HepG2 (cell line): ENCODE measurements around the gene ABCB4. TPM values are rescaled to one million over a fixed set of nuclear protein-coding genes. Genes with fewer than 3 reads are reported as not detected.
A peak's percentile ranks its signal among the peaks of the same experiment; 100 is the strongest.
"Not testable (repeated sequence)": the region's sequence is repeated elsewhere in the genome, so short reads cannot be mapped to it uniquely, and the experiment has no call there.

Source experiments
- ATAC-seq: fragments of 200-7000 bp; cut with Tn5 transposase; 3 replicates; pipeline ENCODE4 v1.9.1; 2020; ENCODE audit warnings: mild to moderate bottlenecking, moderate library complexity
- BruUV-seq: library from RNA; stranded (reverse); fragments of 400-500 nt; replicated peaks from 2 replicates; lab custom pipeline; 2021; lab: Mats Ljungman, UMichigan
- CTCF ChIA-PET: fragments of 300-600 bp; formaldehyde crosslinking; extraction: SDS; loops from one replicate; lab custom pipeline; 2021; ENCODE audit warnings: low total read pairs, inconsistent platforms, low intra/inter-chr PET ratio; lab: Yijun Ruan, JAX
- POLR2A ChIA-PET: fragments of 350-600 bp; sonication (Branson Sonifier 250); formaldehyde crosslinking; loops from one replicate; lab custom pipeline; 2020; ENCODE audit warnings: antibody characterized with exemption, inconsistent platforms; lab: Yijun Ruan, JAX
- DNase-seq: peaks from one replicate; pipeline ENCODE4 v3.0.0-alpha.2; 2015; ENCODE audit warnings: low spot score
- FAIRE-seq: peaks from 3 replicates; lab custom pipeline; 2011; peaks lifted over from hg19 to GRCh38; lab: Jason Lieb, UNC
- H2AFZ ChIP-seq: one replicate; pipeline ENCODE4 v1.6.1; 2011; ENCODE audit warnings: low read length, inconsistent platforms
- H3K27ac ChIP-seq: fragments of 300-600 bp; 3 replicates; pipeline ENCODE4 v1.8.0; 2011; ENCODE audit warnings: mixed run types, mild to moderate bottlenecking, mixed read lengths, low read length, inconsistent platforms; ENCODE audit not compliant: insufficient read depth; ENCODE audit errors: extremely low read length
- H3K27me3 ChIP-seq, 2 experiments: fragments of 200-600 bp in 1 of 2; 2 replicates in 1 of 2; 3 replicates in 1 of 2; pipeline versions ENCODE4 v1.6.0 to v1.8.0; 2011; ENCODE audit warnings: low read length in 2 of 2, mild to moderate bottlenecking in 2 of 2, moderate library complexity in 2 of 2, inconsistent platforms in 1 of 2; ENCODE audit not compliant: insufficient read depth in 2 of 2, control insufficient read depth in 1 of 2
- H3K36me3 ChIP-seq, 2 experiments: fragments of 200-600 bp in 1 of 2; replicated peaks in 1 of 2; 2 replicates in 1 of 2; 3 replicates in 1 of 2; pipeline versions ENCODE4 v1.5.1 to v1.8.0; 2011; ENCODE audit warnings: low read length in 2 of 2, inconsistent platforms in 1 of 2; ENCODE audit not compliant: insufficient read depth in 2 of 2, control insufficient read depth in 1 of 2
- H3K4me1 ChIP-seq: 2 replicates; pipeline ENCODE4 v1.5.1; 2012; ENCODE audit warnings: low read length, inconsistent platforms; ENCODE audit not compliant: insufficient read depth
- H3K4me2 ChIP-seq: 2 replicates; pipeline ENCODE4 v1.6.0; 2011; ENCODE audit warnings: low read depth, low read length, inconsistent platforms
- H3K4me3 ChIP-seq, 3 experiments: fragments of 200-600 bp in 1 of 3; sonication (generic), shearing (Covaris generic) in 1 of 3; replicated peaks in 1 of 3; 2 replicates each; pipeline ENCODE4 v1.5.1; 2011 to 2016; ENCODE audit warnings: low read length in 3 of 3, inconsistent platforms in 2 of 3, low read depth in 2 of 3, mild to moderate bottlenecking in 2 of 3, control low read depth in 1 of 3, mixed read lengths in 1 of 3; ENCODE audit not compliant: insufficient read depth in 1 of 3
- H3K79me2 ChIP-seq: one replicate; pipeline ENCODE4 v1.6.1; 2011; ENCODE audit warnings: low read length, inconsistent platforms; ENCODE audit not compliant: insufficient read depth
- H3K9ac ChIP-seq: 2 replicates; pipeline ENCODE4 v1.6.0; 2011; ENCODE audit warnings: mild to moderate bottlenecking, low read depth, low read length, inconsistent platforms; ENCODE audit not compliant: insufficient read depth
- H3K9me3 ChIP-seq: 2 replicates; pipeline ENCODE4 v1.5.1; 2012; ENCODE audit warnings: mild to moderate bottlenecking, low read length
- H4K20me1 ChIP-seq: 2 replicates; pipeline ENCODE4 v1.6.0; 2011; ENCODE audit warnings: inconsistent platforms, mild to moderate bottlenecking, low read length, moderate library complexity; ENCODE audit not compliant: insufficient read depth
- BCL6 ChIP-seq: IDR thresholded peaks from 2 replicates; pipeline ENCODE4 v1.6.1; 2016; ENCODE audit warnings: missing genetic modification reagents, missing compliant biosample characterization
- DPF2 ChIP-seq: sonication (generic); formaldehyde crosslinking; IDR thresholded peaks from 2 replicates; pipeline ENCODE4 v1.4.0; 2020; ENCODE audit warnings: mild to moderate bottlenecking, low read depth, missing genetic modification reagents, borderline replicate concordance
- FOXK1 ChIP-seq: sonication (generic); formaldehyde crosslinking; IDR thresholded peaks from 2 replicates; pipeline ENCODE4 v1.4.0; 2020; ENCODE audit warnings: low read depth, missing genetic modification reagents, borderline replicate concordance
- GATA4 ChIP-seq: sonication (generic); IDR thresholded peaks from 2 replicates; pipeline ENCODE4 v1.6.1; 2016; ENCODE audit warnings: antibody characterized with exemption, low read depth, borderline replicate concordance
- KLF16 ChIP-seq, 2 experiments: sonication (generic) in 1 of 2; formaldehyde crosslinking in 1 of 2; IDR thresholded peaks; 2 replicates each; pipeline versions ENCODE4 v1.6.1 to v1.8.0; 2016 to 2023; ENCODE audit warnings: missing genetic modification reagents in 2 of 2, missing compliant biosample characterization in 1 of 2
- MEIS1 ChIP-seq: sonication (generic); formaldehyde crosslinking; IDR thresholded peaks from 2 replicates; pipeline ENCODE4 v1.9.0; 2021; ENCODE audit warnings: mild to moderate bottlenecking, missing genetic modification reagents, moderate library complexity, borderline replicate concordance
- MTERF4 ChIP-seq: sonication (generic); formaldehyde crosslinking; IDR thresholded peaks from 2 replicates; pipeline ENCODE4 v1.8.0; 2023; ENCODE audit warnings: mild to moderate bottlenecking, missing genetic modification reagents
- NFIC ChIP-seq: IDR thresholded peaks from 2 replicates; pipeline ENCODE4 v1.6.1; 2012; ENCODE audit warnings: mild to moderate bottlenecking, low read length, inconsistent platforms
- POLR2G ChIP-seq: fragments of 200-400 bp; formaldehyde crosslinking; IDR thresholded peaks from 2 replicates; pipeline ENCODE4 v1.6.1; 2018; ENCODE audit warnings: mild to moderate bottlenecking, low read depth, low read length, moderate library complexity
- PPARG ChIP-seq: conservative IDR thresholded peaks from 2 replicates; pipeline ENCODE4 v1.6.1; 2016; ENCODE audit warnings: missing biosample characterization, missing genetic modification reagents
- RBAK ChIP-seq: sonication (generic); formaldehyde crosslinking; IDR thresholded peaks from 2 replicates; pipeline ENCODE4 v1.5.1; 2020; ENCODE audit warnings: mild to moderate bottlenecking, missing genetic modification reagents
- RBM22 ChIP-seq: fragments of 200-400 bp; formaldehyde crosslinking; optimal IDR thresholded peaks from 2 replicates; pipeline ENCODE3; 2017; ENCODE audit warnings: mild to moderate bottlenecking, low read length, moderate library complexity
- REPIN1 ChIP-seq: sonication (generic); formaldehyde crosslinking; IDR thresholded peaks from 2 replicates; pipeline ENCODE4 v1.8.0; 2022; ENCODE audit warnings: missing genetic modification reagents, low read depth, mild to moderate bottlenecking, borderline replicate concordance
- ZMYM3 ChIP-seq: sonication (generic); formaldehyde crosslinking; IDR thresholded peaks from 2 replicates; pipeline ENCODE4 v1.5.1; 2020; ENCODE audit warnings: mild to moderate bottlenecking, missing genetic modification reagents
- ZNF138 ChIP-seq: sonication (generic); formaldehyde crosslinking; IDR thresholded peaks from 2 replicates; pipeline ENCODE4 v1.5.0; 2020; ENCODE audit warnings: mild to moderate bottlenecking, low read depth, missing genetic modification reagents
- ZNF431 ChIP-seq: sonication (generic); formaldehyde crosslinking; IDR thresholded peaks from 2 replicates; pipeline ENCODE4 v1.9.0; 2022; ENCODE audit warnings: missing genetic modification reagents, low read depth, mild to moderate bottlenecking, borderline replicate concordance
- ZNF777 ChIP-seq: sonication (generic); formaldehyde crosslinking; IDR thresholded peaks from 2 replicates; pipeline ENCODE4 v1.4.0; 2020; ENCODE audit warnings: missing genetic modification reagents
- ZNF792 ChIP-seq: IDR thresholded peaks from 2 replicates; pipeline ENCODE4 v1.6.1; 2016
- WGBS: methylation state at CpG from one replicate; pipeline ENCODE4 v1.1.6; 2017; ENCODE audit warnings: low lambda C conversion rate; 5-methylcytosine and 5-hydroxymethylcytosine counted together
- in situ Hi-C: cut with HindIII; loops from 2 replicates; pipeline ENCODE4 v1.10.0; 2017; ENCODE audit warnings: low pct_unique_long_range_greater_than_20kb; ENCODE audit not compliant: extremely low pct_ligation_motif_present
- intact Hi-C: fragments of 100-400 bp; cut with micrococcal nuclease; formaldehyde crosslinking; loops from one replicate; pipeline ENCODE4 v1.10.0; 2022; ENCODE audit not compliant: unreplicated experiment
- polyA plus RNA-seq, 8 experiments: library from polyadenylated mRNA; depleted of rRNA in 3 of 8; stranded (reverse) in 7 of 8; unstranded in 1 of 8; fragments of >200 nt; fragmentation: Illumina TruSeq in 4 of 8; extraction: Trizol in 4 of 8; gene quantifications; 2 replicates each; pipeline versions ENCODE4 v1.2.1 to v1.2.3, GENCODE V29; 2011 to 2016; ENCODE audit warnings: low read depth in 4 of 8, missing spikeins in 1 of 8, mixed read lengths in 1 of 8; ENCODE audit not compliant: insufficient read depth in 1 of 8
- total RNA-seq, 5 experiments: library from RNA; depleted of rRNA; stranded (reverse); fragments of >200 nt; fragmentation: Illumina TruSeq; extraction: Trizol; gene quantifications; 2 replicates each; pipeline ENCODE4 v1.2.3, GENCODE V29; 2016; ENCODE audit warnings: low read depth in 1 of 5
- TF ChIP-seq, protein P1 (sequence below): sonication (generic); formaldehyde crosslinking; conservative IDR thresholded peaks from 2 replicates; pipeline ENCODE4 v1.8.0; 2022; ENCODE audit warnings: mild to moderate bottlenecking, moderate library complexity, missing genetic modification reagents
- TF ChIP-seq, protein P2 (sequence below): sonication (generic); IDR thresholded peaks from 2 replicates; pipeline ENCODE4 v1.6.1; 2016; ENCODE audit warnings: low read depth, borderline replicate concordance

ABCB4 gene
- total and polyA plus RNA-seq, 2 of the 13 experiments (the other 11 are each of a cell fraction or from before 2014, with no cell fraction given): 18.0 to 32.4 TPM

DNA sequence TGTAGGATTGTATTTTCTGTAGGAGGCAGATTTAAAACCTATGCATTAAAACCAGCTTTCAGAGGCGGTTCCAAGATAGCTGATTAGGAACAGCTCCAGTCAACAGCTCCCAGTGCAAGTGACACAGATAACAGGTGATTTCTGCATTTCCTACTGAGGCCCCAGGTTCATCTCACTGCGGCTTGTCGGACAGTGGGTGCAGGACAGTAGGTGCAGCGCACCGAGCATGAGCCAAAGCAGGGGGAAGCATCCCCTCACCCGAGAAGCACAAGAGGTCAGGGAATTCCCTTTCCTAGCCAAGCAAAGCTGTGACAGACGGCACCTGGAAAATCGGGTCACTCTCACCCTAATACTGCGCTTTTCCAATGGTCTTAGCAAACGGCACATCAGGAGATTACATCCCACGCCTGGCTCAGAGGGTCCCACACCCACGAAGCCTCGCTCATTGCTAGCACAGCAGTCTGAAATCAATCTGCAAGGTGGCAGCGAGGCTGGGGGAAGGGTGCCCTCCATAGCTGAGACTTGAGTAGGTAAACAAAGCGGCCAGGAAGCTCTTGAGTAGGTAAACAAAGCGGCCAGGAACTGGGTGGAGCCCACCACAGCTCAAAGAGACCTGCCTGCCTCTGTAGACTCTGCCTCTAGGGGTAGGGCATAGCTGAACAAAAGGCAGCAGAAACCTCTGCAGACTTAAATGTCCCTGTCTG is 10.5 kb downstream of the ABCB4 start:
- H4K20me1 ChIP-seq, BruUV-seq, H2AFZ ChIP-seq, H3K27me3 ChIP-seq, H3K79me2 ChIP-seq, H3K9me3 ChIP-seq, CTCF ChIA-PET, in situ Hi-C loops: not testable (repeated sequence)
- WGBS: 4% methylated on average over 15 of the region's 16 CpGs
- ATAC-seq: peak; percentile 97
- Histone ChIP-seq H3K36me3 (peaks cover 0 to 12% of the 10 kb centered on the region in 2 experiments; a peak in 3 of 5 replicates), H3K9ac (peak overlapping the region; percentile 62), H3K27ac (peak overlapping the region; percentile 87), H3K4me1 (peaks cover 36% of the 10 kb centered on the region), H3K4me3 (peak overlapping the region; percentile 2 to 66 (median 51)), H3K4me2 (peak overlapping the region; percentile 83)
- intact Hi-C loops: loop anchor here (1.0 to 5.0 kb wide), 2 partner anchors 10 to 32 kb away; partner anchors contain the start of gene ABCB4
- DNase-seq: peak; percentile 90
- POLR2A ChIA-PET: interaction anchor here (0.9 to 2.9 kb wide), 19 partner anchors 7 to 411 kb away, joined by 3 to 19 read pairs (median 5); partner anchors contain the start of genes ABCB1, ABCB4, DBF4 and DMTF1
- peak; percentile 50 for FAIRE-seq
- TF ChIP-seq DPF2: peak; percentile 84
- TF ChIP-seq, protein P1, sequence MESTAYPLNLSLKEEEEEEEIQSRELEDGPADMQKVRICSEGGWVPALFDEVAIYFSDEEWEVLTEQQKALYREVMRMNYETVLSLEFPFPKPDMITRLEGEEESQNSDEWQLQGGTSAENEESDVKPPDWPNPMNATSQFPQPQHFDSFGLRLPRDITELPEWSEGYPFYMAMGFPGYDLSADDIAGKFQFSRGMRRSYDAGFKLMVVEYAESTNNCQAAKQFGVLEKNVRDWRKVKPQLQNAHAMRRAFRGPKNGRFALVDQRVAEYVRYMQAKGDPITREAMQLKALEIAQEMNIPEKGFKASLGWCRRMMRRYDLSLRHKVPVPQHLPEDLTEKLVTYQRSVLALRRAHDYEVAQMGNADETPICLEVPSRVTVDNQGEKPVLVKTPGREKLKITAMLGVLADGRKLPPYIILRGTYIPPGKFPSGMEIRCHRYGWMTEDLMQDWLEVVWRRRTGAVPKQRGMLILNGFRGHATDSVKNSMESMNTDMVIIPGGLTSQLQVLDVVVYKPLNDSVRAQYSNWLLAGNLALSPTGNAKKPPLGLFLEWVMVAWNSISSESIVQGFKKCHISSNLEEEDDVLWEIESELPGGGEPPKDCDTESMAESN (CRISPR knock-in tag): peak; percentile 86
- TF ChIP-seq ZMYM3: peak; percentile 80
- peak; percentile 59; the same call in 1 of the 2 replicates for TF ChIP-seq ZNF792 (CRISPR knock-in tag)
- 0 out of 2 replicates have a peak, but pooled peaks have one; percentile 76 for TF ChIP-seq MTERF4 (CRISPR knock-in tag)
- peak; percentile 33; the same call in 1 of the 2 replicates for TF ChIP-seq REPIN1
- peak; percentile 41; the same call in 1 of the 2 replicates for TF ChIP-seq GATA4
- peak; percentile 57 for TF ChIP-seq RBM22
- 0 out of 2 replicates have a peak, but pooled peaks have one; percentile 45 for TF ChIP-seq MEIS1
- peak; percentile 66; the same call in 1 of the 2 replicates for TF ChIP-seq POLR2G
- 0 out of 2 replicates have a peak, but pooled peaks have one; percentile 36 for TF ChIP-seq ZNF431 (CRISPR knock-in tag)
- TF ChIP-seq BCL6 (CRISPR knock-in tag): peak; percentile 91
- peak; percentile 91; the same call in 1 of the 2 replicates for TF ChIP-seq FOXK1 (CRISPR knock-in tag)
- 0 out of 2 replicates have a peak, but pooled peaks have one; percentile 41 for TF ChIP-seq PPARG (CRISPR knock-in tag)
- TF ChIP-seq ZNF138 (CRISPR knock-in tag): 0 out of 2 replicates have a peak, but pooled peaks have one; percentile 29
- 0 out of 2 replicates have a peak, but pooled peaks have one; percentile 63 for TF ChIP-seq RBAK
- TF ChIP-seq, protein P2, sequence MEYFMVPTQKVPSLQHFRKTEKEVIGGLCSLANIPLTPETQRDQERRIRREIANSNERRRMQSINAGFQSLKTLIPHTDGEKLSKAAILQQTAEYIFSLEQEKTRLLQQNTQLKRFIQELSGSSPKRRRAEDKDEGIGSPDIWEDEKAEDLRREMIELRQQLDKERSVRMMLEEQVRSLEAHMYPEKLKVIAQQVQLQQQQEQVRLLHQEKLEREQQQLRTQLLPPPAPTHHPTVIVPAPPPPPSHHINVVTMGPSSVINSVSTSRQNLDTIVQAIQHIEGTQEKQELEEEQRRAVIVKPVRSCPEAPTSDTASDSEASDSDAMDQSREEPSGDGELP: 0 out of 2 replicates have a peak, but pooled peaks have one; percentile 32
- peak; percentile 80; the same call in 1 of the 2 replicates for TF ChIP-seq NFIC
- TF ChIP-seq ZNF777 (CRISPR knock-in tag): peak; percentile 41; the same call in 1 of the 2 replicates
- TF ChIP-seq KLF16 (CRISPR knock-in tag; IDR thresholded peaks at IDR 0.05): peak in 1 of 2 experiments; percentile 59; a peak in 2 of 4 replicates
